K562 (cell line): Measurements from ENCODE around the gene LGSN. TPM values are rescaled to one million over a fixed set of nuclear protein-coding genes. Genes with fewer than 3 reads are reported as not detected.

ENCODE experiments used
- ATAC-seq: fragments of 200-7000 bp; cut with Tn5 transposase; 3 replicates; pipeline ENCODE4 v1.9.1; 2020; ENCODE audit warnings: moderate library complexity
- BruUV-seq: library from RNA; stranded (reverse); fragments of 400-500 nt; replicated peaks from 2 replicates; lab custom pipeline; 2021; lab: Mats Ljungman, UMichigan
- CTCF ChIA-PET: fragments of 300-600 bp; formaldehyde crosslinking; extraction: SDS; loops from one replicate; lab custom pipeline; 2021; ENCODE audit warnings: low intra/inter-chr PET ratio; lab: Yijun Ruan, JAX
- POLR2A ChIA-PET: fragments of 300-600, 350-650 bp; sonication (Branson Sonifier 250); formaldehyde crosslinking; extraction: SDS; loops from one replicate; lab custom pipeline; 2021; ENCODE audit warnings: antibody characterized with exemption, inconsistent platforms; lab: Yijun Ruan, JAX
- DNase-seq, 4 experiments: peaks; one replicate each; pipeline versions ENCODE4 v3.0.0 to v3.0.0-alpha.2; 2011 to 2018; ENCODE audit warnings: low spot score in 3 of 4, mixed read lengths in 3 of 4; ENCODE audit errors: extremely low read depth in 1 of 4
- FAIRE-seq: peaks from 2 replicates; lab custom pipeline; 2011; peaks lifted over from hg19 to GRCh38; lab: Jason Lieb, UNC
- H2AFZ ChIP-seq: 2 replicates; pipeline ENCODE4 v1.6.0; 2011; ENCODE audit warnings: low read depth, low read length, control low read depth, inconsistent platforms
- H3K27ac ChIP-seq: fragments of 200-600 bp; 3 replicates; pipeline ENCODE4 v1.8.0; 2011; ENCODE audit warnings: low read depth, mild to moderate bottlenecking, control low read depth, inconsistent platforms, low read length, moderate library complexity, mixed read lengths; ENCODE audit errors: extremely low read depth
- H3K27me3 ChIP-seq, 2 experiments: fragments of 300-600 bp in 1 of 2; 2 replicates in 1 of 2; 3 replicates in 1 of 2; pipeline versions ENCODE4 v1.6.0 to v1.8.0; 2011; ENCODE audit warnings: inconsistent platforms in 2 of 2, low read length in 2 of 2, mild to moderate bottlenecking in 1 of 2, mixed read lengths in 1 of 2, moderate library complexity in 1 of 2; ENCODE audit not compliant: control insufficient read depth in 2 of 2, insufficient read depth in 2 of 2
- H3K36me3 ChIP-seq: fragments of 300-600 bp; 3 replicates; pipeline ENCODE4 v1.8.0; 2011; ENCODE audit warnings: mild to moderate bottlenecking, low read length, inconsistent platforms; ENCODE audit not compliant: control insufficient read depth, insufficient read depth
- H3K4me1 ChIP-seq, 2 experiments: fragments of 200-600 bp in 1 of 2; replicated peaks in 1 of 2; 2 replicates in 1 of 2; 3 replicates in 1 of 2; pipeline versions ENCODE4 v1.5.1 to v1.8.0; 2011; ENCODE audit warnings: inconsistent platforms in 2 of 2, low read length in 2 of 2, mild to moderate bottlenecking in 1 of 2, mixed read lengths in 1 of 2, moderate library complexity in 1 of 2; ENCODE audit not compliant: control insufficient read depth in 2 of 2, insufficient read depth in 2 of 2
- H3K4me2 ChIP-seq: 2 replicates; pipeline ENCODE4 v1.6.1; 2011; ENCODE audit warnings: low read length, control low read depth, inconsistent platforms, mixed read lengths; ENCODE audit not compliant: insufficient read depth
- H3K4me3 ChIP-seq: fragments of 200-600 bp; sonication (generic), shearing (Covaris generic); 2 replicates; pipeline ENCODE4 v1.5.1; 2016; ENCODE audit warnings: control low read depth, inconsistent platforms
- H3K79me2 ChIP-seq: fragments of 200-600 bp; 3 replicates; pipeline ENCODE4 v1.8.0; 2011; ENCODE audit warnings: low read length, inconsistent platforms; ENCODE audit not compliant: control insufficient read depth, insufficient read depth
- H3K9ac ChIP-seq, 2 experiments: 2 replicates each; pipeline versions ENCODE4 v1.6.0 to v1.6.1; 2011; ENCODE audit warnings: low read depth in 2 of 2, low read length in 2 of 2, control low read depth in 1 of 2, inconsistent platforms in 1 of 2, mild to moderate bottlenecking in 1 of 2, mixed read lengths in 1 of 2; ENCODE audit not compliant: insufficient read depth in 1 of 2
- H3K9me1 ChIP-seq: one replicate; pipeline ENCODE4 v1.6.0; 2011; ENCODE audit warnings: inconsistent platforms, mild to moderate bottlenecking, low read length, moderate library complexity; ENCODE audit not compliant: control insufficient read depth, insufficient read depth
- H3K9me3 ChIP-seq: replicated peaks from 2 replicates; pipeline ENCODE4 v1.5.1; 2011; ENCODE audit warnings: low read depth, low read length, inconsistent platforms; ENCODE audit not compliant: control insufficient read depth, insufficient read depth
- H4K20me1 ChIP-seq: replicated peaks from 2 replicates; pipeline ENCODE4 v1.6.1; 2011; ENCODE audit warnings: low read length, inconsistent platforms, mixed read lengths; ENCODE audit not compliant: control insufficient read depth, insufficient read depth
- ARID4B ChIP-seq: sonication (generic); formaldehyde crosslinking; IDR thresholded peaks from 2 replicates; pipeline ENCODE4 v1.8.0; 2022; ENCODE audit warnings: mild to moderate bottlenecking, missing genetic modification reagents
- ATF3 ChIP-seq, 2 experiments: fragments of 450-650 bp in 1 of 2; sonication (generic) in 1 of 2; formaldehyde crosslinking in 1 of 2; IDR thresholded peaks in 1 of 2; conservative IDR thresholded peaks in 1 of 2; 2 replicates each; pipeline versions ENCODE4 v1.6.1 to v1.8.1; 2016 to 2023; ENCODE audit warnings: mild to moderate bottlenecking in 2 of 2, moderate library complexity in 2 of 2, inconsistent platforms in 1 of 2, missing genetic modification reagents in 1 of 2
- CHD1 ChIP-seq: fragments of 200-600 bp; sonication (generic); IDR thresholded peaks from one replicate; pipeline ENCODE4 v1.6.1; 2012; ENCODE audit warnings: mild to moderate bottlenecking, moderate library complexity, low read length, inconsistent platforms
- GTF2E2 ChIP-seq: fragments of 200-800 bp; sonication (Bioruptor generic); IDR thresholded peaks from 2 replicates; pipeline ENCODE4 v1.6.1; 2016; ENCODE audit warnings: missing genetic modification characterization, missing compliant biosample characterization
- MAFF ChIP-seq: IDR thresholded peaks from 2 replicates; pipeline ENCODE4 v1.6.1; 2012; ENCODE audit warnings: low read length, improper control_type of control experiment
- NONO ChIP-seq, 2 experiments: fragments of 200-400 bp in 1 of 2; fragments of 450-650 bp in 1 of 2; formaldehyde crosslinking in 1 of 2; IDR thresholded peaks; 2 replicates each; pipeline ENCODE4 v1.6.1; 2017; ENCODE audit warnings: low read depth in 2 of 2, mild to moderate bottlenecking in 2 of 2, moderate library complexity in 2 of 2, low read length in 1 of 2
- TEAD2 ChIP-seq: fragments of 450-650 bp; IDR thresholded peaks from 2 replicates; pipeline ENCODE4 v1.6.1; 2016; ENCODE audit warnings: missing genetic modification characterization, control low read depth, missing compliant biosample characterization
- ZBTB17 ChIP-seq: fragments of 450-650 bp; formaldehyde crosslinking; IDR thresholded peaks from 2 replicates; pipeline ENCODE4 v1.4.0; 2020; ENCODE audit warnings: mild to moderate bottlenecking
- ZC3H4 ChIP-seq: sonication (generic); formaldehyde crosslinking; IDR thresholded peaks from 2 replicates; pipeline ENCODE4 v1.9.0; 2021; ENCODE audit warnings: missing genetic modification reagents, borderline replicate concordance
- ZNF12 ChIP-seq: sonication (generic); formaldehyde crosslinking; IDR thresholded peaks from 2 replicates; pipeline ENCODE4 v1.4.0; 2020; ENCODE audit warnings: mild to moderate bottlenecking, missing genetic modification reagents
- ZNF561 ChIP-seq: fragments of 450-650 bp; formaldehyde crosslinking; conservative IDR thresholded peaks from 2 replicates; pipeline ENCODE4 v1.4.0; 2020; ENCODE audit warnings: mild to moderate bottlenecking, moderate library complexity
- WGBS: fragments of 100-300 bp; shearing (Covaris generic); methylation state at CpG from one replicate; pipeline ENCODE4 v1.1.6; 2016; ENCODE audit warnings: low coverage, mixed read lengths; ENCODE audit not compliant: insufficient coverage; ENCODE audit errors: missing lambda C conversion rate; 5-methylcytosine and 5-hydroxymethylcytosine counted together
- in situ Hi-C: fragments of 300-500 bp; cut with MboI; formaldehyde crosslinking; loops from 4 replicates; pipeline ENCODE4 v1.15.0; 2018; ENCODE audit warnings: inconsistent platforms, mixed read lengths
- intact Hi-C: fragments of 100-400 bp; cut with micrococcal nuclease; formaldehyde crosslinking; loops from 2 replicates; pipeline ENCODE4 v1.14.2; 2022
- polyA plus RNA-seq, 8 experiments: library from polyadenylated mRNA; depleted of rRNA in 4 of 8; stranded (reverse) in 5 of 8; unstranded in 3 of 8; fragments of >200 nt; fragmentation: Nextera tagmentation in 2 of 8; fragmentation: Illumina TruSeq in 1 of 8; extraction: Ambion mirVana in 2 of 8; extraction: Trizol in 1 of 8; gene quantifications; 2 replicates each; pipeline versions ENCODE4 v1.2.1 to v1.2.3, GENCODE V29; 2011 to 2014; ENCODE audit warnings: inconsistent platforms in 1 of 8, missing spikeins in 1 of 8
- total RNA-seq, 7 experiments: library from RNA; depleted of rRNA in 6 of 7; stranded (reverse); fragments of >200 nt in 6 of 7; fragmentation: Illumina TruSeq in 2 of 7; extraction: Trizol in 2 of 7; gene quantifications; 2 replicates each; pipeline versions ENCODE4 v1.2.1 to v1.2.3, GENCODE V29; 2011 to 2021; ENCODE audit warnings: low replicate concordance in 1 of 7
- TF ChIP-seq, protein P1 (sequence below): sonication (generic); formaldehyde crosslinking; IDR thresholded peaks from 2 replicates; pipeline ENCODE4 v1.8.1; 2023; ENCODE audit warnings: missing genetic modification reagents, mild to moderate bottlenecking, borderline replicate concordance

LGSN gene
- total and polyA plus RNA-seq, 9 of the 15 experiments (the other 6 are each of a cell fraction or from before 2014, with no cell fraction given), result 0.01 TPM; not detected in 8

DNA sequence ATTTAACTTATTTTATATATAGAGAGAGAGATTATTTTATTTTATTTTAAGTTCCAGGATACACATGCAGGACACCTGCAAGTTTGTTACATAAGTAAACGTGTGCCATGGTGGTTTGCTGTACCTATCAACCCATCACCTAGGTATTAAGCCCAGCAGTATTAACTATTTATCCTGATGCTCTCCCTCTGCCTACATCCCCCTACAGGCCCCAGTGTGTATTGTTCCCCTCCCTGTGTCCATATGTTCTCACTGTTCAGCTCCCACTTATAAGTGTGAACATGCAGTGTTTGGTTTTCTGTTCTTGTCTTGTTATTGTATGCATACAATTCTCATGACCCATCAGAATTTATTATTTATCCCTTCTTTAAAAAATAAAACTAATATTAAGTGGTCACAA, 73.9 kb downstream of the LGSN start:
- H3K4me3 ChIP-seq, result no peak overlapping the region
- in situ Hi-C loops (no loop called here), intact Hi-C loops (no loop called here)
- ChIA-PET POLR2A (no interaction called here), CTCF (no interaction called here)
- no peak for ATAC-seq
- no peak for DNase-seq
- no peaks in the 10 kb centered on the region for H3K79me2 ChIP-seq
- no peaks in the 10 kb centered on the region for H3K36me3 ChIP-seq
- no peak overlapping the region for H3K4me2 ChIP-seq
- no peaks in the 10 kb centered on the region for H4K20me1 ChIP-seq
- no peak overlapping the region for H3K27ac ChIP-seq
- no peaks in the 10 kb centered on the region for H3K9me1 ChIP-seq
- H3K27me3 ChIP-seq, result no peaks in the 10 kb centered on the region
- no TSS peak for BruUV-seq
- H3K9me3 ChIP-seq, result no peaks in the 10 kb centered on the region
- WGBS, result 0% methylated on average over 1 of the region's 1 CpG
- FAIRE-seq, result no peak
- no peak overlapping the region for H2AFZ ChIP-seq
- H3K4me1 ChIP-seq, result no peaks in the 10 kb centered on the region
- H3K9ac ChIP-seq, result no peak overlapping the region
- TF ChIP-seq NONO (IDR thresholded peaks at IDR 0.05; ENCODE audit: low read depth in 2 of 2, low read length in 1 of 2) (no peak), ZNF12 (no peak), GTF2E2 (tag) (no peak), ZNF561 (CRISPR knock-in tag) (no peak), ZBTB17 (CRISPR knock-in tag) (no peak), ATF3 (IDR thresholded peaks at IDR 0.05) (no peak), ATF3 (CRISPR knock-in tag; conservative IDR thresholded peaks at IDR 0.05) (no peak), CHD1 (no peak), TEAD2 (tag) (no peak), ARID4B (CRISPR knock-in tag) (no peak), ZC3H4 (CRISPR knock-in tag) (no peak), MAFF (no peak)
- TF ChIP-seq, protein P1, sequence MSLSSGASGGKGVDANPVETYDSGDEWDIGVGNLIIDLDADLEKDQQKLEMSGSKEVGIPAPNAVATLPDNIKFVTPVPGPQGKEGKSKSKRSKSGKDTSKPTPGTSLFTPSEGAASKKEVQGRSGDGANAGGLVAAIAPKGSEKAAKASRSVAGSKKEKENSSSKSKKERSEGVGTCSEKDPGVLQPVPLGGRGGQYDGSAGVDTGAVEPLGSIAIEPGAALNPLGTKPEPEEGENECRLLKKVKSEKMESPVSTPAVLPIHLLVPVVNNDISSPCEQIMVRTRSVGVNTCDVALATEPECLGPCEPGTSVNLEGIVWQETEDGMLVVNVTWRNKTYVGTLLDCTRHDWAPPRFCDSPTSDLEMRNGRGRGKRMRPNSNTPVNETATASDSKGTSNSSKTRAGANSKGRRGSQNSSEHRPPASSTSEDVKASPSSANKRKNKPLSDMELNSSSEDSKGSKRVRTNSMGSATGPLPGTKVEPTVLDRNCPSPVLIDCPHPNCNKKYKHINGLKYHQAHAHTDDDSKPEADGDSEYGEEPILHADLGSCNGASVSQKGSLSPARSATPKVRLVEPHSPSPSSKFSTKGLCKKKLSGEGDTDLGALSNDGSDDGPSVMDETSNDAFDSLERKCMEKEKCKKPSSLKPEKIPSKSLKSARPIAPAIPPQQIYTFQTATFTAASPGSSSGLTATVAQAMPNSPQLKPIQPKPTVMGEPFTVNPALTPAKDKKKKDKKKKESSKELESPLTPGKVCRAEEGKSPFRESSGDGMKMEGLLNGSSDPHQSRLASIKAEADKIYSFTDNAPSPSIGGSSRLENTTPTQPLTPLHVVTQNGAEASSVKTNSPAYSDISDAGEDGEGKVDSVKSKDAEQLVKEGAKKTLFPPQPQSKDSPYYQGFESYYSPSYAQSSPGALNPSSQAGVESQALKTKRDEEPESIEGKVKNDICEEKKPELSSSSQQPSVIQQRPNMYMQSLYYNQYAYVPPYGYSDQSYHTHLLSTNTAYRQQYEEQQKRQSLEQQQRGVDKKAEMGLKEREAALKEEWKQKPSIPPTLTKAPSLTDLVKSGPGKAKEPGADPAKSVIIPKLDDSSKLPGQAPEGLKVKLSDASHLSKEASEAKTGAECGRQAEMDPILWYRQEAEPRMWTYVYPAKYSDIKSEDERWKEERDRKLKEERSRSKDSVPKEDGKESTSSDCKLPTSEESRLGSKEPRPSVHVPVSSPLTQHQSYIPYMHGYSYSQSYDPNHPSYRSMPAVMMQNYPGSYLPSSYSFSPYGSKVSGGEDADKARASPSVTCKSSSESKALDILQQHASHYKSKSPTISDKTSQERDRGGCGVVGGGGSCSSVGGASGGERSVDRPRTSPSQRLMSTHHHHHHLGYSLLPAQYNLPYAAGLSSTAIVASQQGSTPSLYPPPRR (CRISPR knock-in tag), result no peak
